ENCODE data around the gene TMEM150C.
A peak's percentile ranks its signal among the peaks of the same experiment; 100 is the strongest.
"Not testable (repeated sequence)": the region's sequence is repeated elsewhere in the genome, so short reads cannot be mapped to it uniquely, and the experiment has no call there.

TMEM150C gene

GRCh38 chr4:82585690-82586435 lies 24.1 kb upstream of the TMEM150C start:
- Mint-ChIP-seq H3K27ac (no peak overlapping the region), H3K27me3 (peaks cover 9% of the 10 kb centered on the region), H3K9me3 (no peaks in the 10 kb centered on the region), H3K4me3 (no peak overlapping the region), H3K36me3 (no peaks in the 10 kb centered on the region), H3K4me1 (no peaks in the 10 kb centered on the region)
- CTCF ChIA-PET, result no interaction called here
- DNase-seq, result no peak

DNA sequence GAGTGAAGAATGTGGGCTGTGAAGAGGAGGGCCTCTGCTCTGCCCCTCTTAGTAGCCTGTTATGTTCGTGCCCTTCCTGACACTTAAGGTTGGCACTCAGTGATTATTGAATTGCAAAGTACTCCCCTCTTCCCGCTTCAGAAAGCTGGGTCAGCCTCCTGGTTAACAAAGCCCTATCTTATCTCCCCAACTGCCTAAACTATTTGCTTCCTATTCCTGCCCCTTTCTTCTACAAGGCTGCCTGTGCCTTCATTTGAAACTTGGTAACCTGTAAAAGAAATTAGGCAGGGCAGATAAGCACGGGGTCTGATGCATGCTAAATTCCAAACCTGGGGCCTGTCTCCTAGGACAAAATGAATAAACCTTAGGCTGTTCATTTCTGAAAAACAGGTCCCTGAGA lies 23.1 kb upstream of the TMEM150C start:
- Mint-ChIP-seq H3K27me3 (peaks cover 10% of the 10 kb centered on the region), H3K4me1 (no peaks in the 10 kb centered on the region), H3K27ac (no peak overlapping the region), H3K36me3 (no peaks in the 10 kb centered on the region), H3K9me3 (no peaks in the 10 kb centered on the region), H3K4me3 (no peak overlapping the region)
- no peak for DNase-seq
- CTCF ChIA-PET, result no interaction called here

- Mint-ChIP-seq H3K9me3 (no peaks in the 10 kb centered on the region), H3K36me3 (no peaks in the 10 kb centered on the region), H3K27me3 (peaks cover 10% of the 10 kb centered on the region), H3K4me1 (no peaks in the 10 kb centered on the region), H3K4me3 (no peak overlapping the region), H3K27ac (no peak overlapping the region)
- DNase-seq, result no peak
- CTCF ChIA-PET, result no interaction called here
Measured at GRCh38 chr4:82583897-82584587, 22.3 kb upstream of the TMEM150C start.

DNA sequence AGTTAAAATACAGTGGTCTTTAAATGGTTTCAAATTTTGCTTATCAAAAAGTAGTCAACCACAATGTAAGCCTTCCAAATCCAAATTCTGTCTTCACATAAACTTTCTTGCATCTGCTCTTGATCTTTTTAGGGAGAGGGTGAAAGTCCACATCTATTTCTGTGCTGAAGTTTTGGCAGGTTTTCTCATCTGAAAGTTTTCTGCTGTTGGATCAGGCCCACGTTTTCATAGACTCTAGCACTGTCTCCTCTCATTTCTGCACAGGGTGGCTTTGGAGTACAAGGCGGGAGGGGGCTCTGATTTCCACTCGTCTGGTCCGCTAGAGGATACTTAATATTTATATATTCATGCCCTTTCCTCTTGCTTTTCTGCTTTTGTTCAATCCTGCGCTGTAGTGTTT lies 18.1 kb upstream of the TMEM150C start:
- no peak for DNase-seq
- CTCF ChIA-PET, result no interaction called here
- Mint-ChIP-seq H3K9me3 (no peaks in the 10 kb centered on the region), H3K27me3 (peaks cover 14% of the 10 kb centered on the region), H3K4me1 (no peaks in the 10 kb centered on the region), H3K4me3 (no peak overlapping the region), H3K27ac (no peak overlapping the region), H3K36me3 (no peaks in the 10 kb centered on the region)

- H3K27ac Mint-ChIP-seq, result no peak overlapping the region
- no peaks in the 10 kb centered on the region for H3K9me3 Mint-ChIP-seq
- no peaks in the 10 kb centered on the region for H3K36me3 Mint-ChIP-seq
- no peak for DNase-seq
- H3K4me1 Mint-ChIP-seq, result no peaks in the 10 kb centered on the region
- H3K4me3 Mint-ChIP-seq, result no peak overlapping the region
- CTCF ChIA-PET, result interaction anchor here (0.7 kb wide), 1 partner anchor 10 kb away, joined by 3 read pairs; no protein-coding TSS in a partner anchor
- H3K27me3 Mint-ChIP-seq, result peaks cover 14% of the 10 kb centered on the region
Measured at GRCh38 chr4:82578935-82579334, 17.1 kb upstream of the TMEM150C start.

- no peaks in the 10 kb centered on the region for H3K36me3 Mint-ChIP-seq
Measured at GRCh38 chr4:82577451-82577850, 15.7 kb upstream of the TMEM150C start.

GRCh38 chr4:82569727-82570126 lies 7.9 kb upstream of the TMEM150C start:
- no peaks in the 10 kb centered on the region for H3K4me1 Mint-ChIP-seq
- CTCF ChIA-PET, result no interaction called here
- H3K36me3 Mint-ChIP-seq, result no peaks in the 10 kb centered on the region
- no peaks in the 10 kb centered on the region for H3K9me3 Mint-ChIP-seq
- no peak for DNase-seq
- H3K27me3 Mint-ChIP-seq, result peaks cover 26% of the 10 kb centered on the region
- H3K4me3 Mint-ChIP-seq, result no peak overlapping the region
- H3K27ac Mint-ChIP-seq, result no peak overlapping the region

More at GRCh38 chr4:82577451-82577850, 15.7 kb upstream of the TMEM150C start:
- Mint-ChIP-seq H3K27ac (no peak overlapping the region), H3K4me1 (no peaks in the 10 kb centered on the region), H3K27me3 (peaks cover 11% of the 10 kb centered on the region), H3K4me3 (no peak overlapping the region), H3K9me3 (no peaks in the 10 kb centered on the region)
- no peak for DNase-seq
- CTCF ChIA-PET, result no interaction called here

DNA sequence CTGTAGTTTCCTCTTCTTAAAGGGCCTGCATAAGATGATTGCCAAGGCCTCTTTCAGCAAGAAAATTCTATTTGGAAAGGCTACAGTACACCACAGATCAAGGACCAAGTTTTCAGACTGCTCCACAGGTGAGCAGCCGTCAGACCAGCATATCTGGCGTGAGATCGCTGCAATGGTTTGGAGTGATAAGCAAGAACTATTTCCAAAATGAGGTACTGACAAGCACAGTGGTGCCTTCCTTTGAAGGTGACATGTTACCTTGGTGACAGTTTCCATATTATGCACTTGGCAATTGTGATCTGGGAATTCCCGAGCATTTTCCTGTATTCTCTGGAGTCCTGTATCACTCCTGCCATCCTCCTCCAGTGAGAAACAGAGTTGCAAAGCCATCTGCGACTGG lies 7.3 kb upstream of the TMEM150C start:
- H3K4me3 Mint-ChIP-seq, result no peak overlapping the region
- no peak overlapping the region for H3K27ac Mint-ChIP-seq
- no peak for DNase-seq
- H3K4me1 Mint-ChIP-seq, result no peaks in the 10 kb centered on the region
- no peaks in the 10 kb centered on the region for H3K9me3 Mint-ChIP-seq
- no peaks in the 10 kb centered on the region for H3K36me3 Mint-ChIP-seq
- peaks cover 29% of the 10 kb centered on the region for H3K27me3 Mint-ChIP-seq
- CTCF ChIA-PET, result no interaction called here

DNA sequence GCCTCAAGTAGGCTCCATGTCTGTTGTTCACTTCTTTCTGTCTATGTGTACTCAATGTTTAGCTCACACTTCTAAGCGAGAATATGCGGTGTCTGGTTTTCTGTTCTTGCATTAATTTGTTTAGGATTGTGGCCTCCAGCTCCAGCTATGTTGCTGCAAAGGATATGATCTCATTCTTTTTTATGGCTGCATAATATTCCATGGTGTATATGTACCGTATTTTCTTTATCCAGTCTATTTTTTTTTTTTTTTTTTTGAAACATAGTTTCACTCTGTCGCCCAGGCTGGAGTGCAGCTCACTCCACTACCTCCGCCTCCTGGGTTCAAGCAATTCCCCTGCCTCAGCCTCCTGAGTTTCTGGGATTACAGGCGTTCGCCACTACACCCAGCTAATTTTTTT lies 5.7 kb upstream of the TMEM150C start:
- H3K4me3 Mint-ChIP-seq, result no peak overlapping the region
- DNase-seq, result no peak
- H3K36me3 Mint-ChIP-seq, result no peaks in the 10 kb centered on the region
- H3K27me3 Mint-ChIP-seq, result peaks cover 45% of the 10 kb centered on the region
- peaks cover 2% of the 10 kb centered on the region for H3K4me1 Mint-ChIP-seq
- CTCF ChIA-PET, result no interaction called here
- H3K9me3 Mint-ChIP-seq, result no peaks in the 10 kb centered on the region
- no peak overlapping the region for H3K27ac Mint-ChIP-seq

GRCh38 chr4:82562564-82562854 lies 721 bp upstream of the TMEM150C start:
- H3K36me3 Mint-ChIP-seq, result peaks cover 4% of the 10 kb centered on the region
- no peak for DNase-seq
- H3K27ac Mint-ChIP-seq, result no peak overlapping the region
- H3K9me3 Mint-ChIP-seq, result no peaks in the 10 kb centered on the region
- peaks cover 11% of the 10 kb centered on the region for H3K4me1 Mint-ChIP-seq
- peaks cover 74% of the 10 kb centered on the region for H3K27me3 Mint-ChIP-seq
- CTCF ChIA-PET, result interaction anchor here (0.6 kb wide), 1 partner anchor 53 kb away, joined by 3 read pairs; no protein-coding TSS in a partner anchor
- H3K4me3 Mint-ChIP-seq, result peak overlapping the region; percentile 54

DNA sequence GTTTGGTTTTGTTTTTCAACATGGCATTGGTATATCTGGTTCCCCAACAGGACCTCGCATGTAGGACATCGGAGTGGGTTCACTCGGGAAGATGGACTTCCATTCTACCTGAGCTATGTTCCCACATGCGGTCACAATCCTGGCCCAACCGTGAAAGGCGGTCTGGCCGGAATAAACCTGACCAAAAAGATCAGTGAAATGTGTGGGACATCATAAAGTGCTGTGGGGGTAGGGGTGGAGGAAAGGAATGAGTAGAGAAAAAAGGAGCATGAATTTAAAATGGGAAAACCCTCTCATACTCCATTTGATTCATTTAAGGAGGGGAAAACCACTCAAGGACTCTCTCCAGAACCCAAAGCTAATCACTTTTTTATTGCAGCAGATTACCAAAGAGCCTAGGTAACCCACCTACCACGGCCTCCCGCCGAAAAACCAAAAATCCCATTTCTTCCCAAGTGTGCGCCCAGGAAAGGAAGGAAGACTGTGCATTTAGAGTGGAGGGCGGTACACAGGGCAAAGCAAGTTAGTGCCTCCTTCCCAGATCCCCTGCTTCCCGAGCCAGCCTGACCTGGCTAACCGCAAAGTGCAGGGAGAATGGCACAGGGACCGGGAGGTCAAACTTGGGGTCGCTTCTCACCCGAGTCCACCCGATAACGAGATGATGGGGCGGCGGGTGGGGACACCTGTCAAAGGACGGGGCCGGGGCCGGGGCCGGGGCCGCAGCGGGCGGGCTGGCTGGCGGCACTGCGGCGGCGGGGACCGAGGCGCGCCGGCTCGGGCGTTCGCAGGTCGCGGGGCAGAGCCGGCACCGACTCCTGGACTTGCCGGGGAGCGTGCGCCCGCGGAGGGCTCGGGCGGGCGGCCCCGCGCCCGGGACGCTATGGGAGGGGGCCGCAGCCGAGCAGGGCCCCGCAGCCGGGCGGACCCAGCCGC lies 669 bp downstream of the TMEM150C start:
- peaks cover 4% of the 10 kb centered on the region for H3K36me3 Mint-ChIP-seq
- peaks cover 82% of the 10 kb centered on the region for H3K27me3 Mint-ChIP-seq
- CTCF ChIA-PET, result no interaction called here
- no peaks in the 10 kb centered on the region for H3K9me3 Mint-ChIP-seq
- no peak overlapping the region for H3K27ac Mint-ChIP-seq
- H3K4me1 Mint-ChIP-seq, result peaks cover 11% of the 10 kb centered on the region
- H3K4me3 Mint-ChIP-seq, result peak overlapping the region; percentile 57
- DNase-seq, result no peak

- peaks cover 4% of the 10 kb centered on the region for H3K36me3 Mint-ChIP-seq
- peaks cover 11% of the 10 kb centered on the region for H3K4me1 Mint-ChIP-seq
- H3K27me3 Mint-ChIP-seq, result peaks cover 84% of the 10 kb centered on the region
- CTCF ChIA-PET, result no interaction called here
- H3K4me3 Mint-ChIP-seq, result no peak overlapping the region
- no peak overlapping the region for H3K27ac Mint-ChIP-seq
- no peaks in the 10 kb centered on the region for H3K9me3 Mint-ChIP-seq
- no peak for DNase-seq
Measured at GRCh38 chr4:82559735-82560120, 2.1 kb downstream of the TMEM150C start.

GRCh38 chr4:82559090-82559734 lies 2.6 kb downstream of the TMEM150C start:
- CTCF ChIA-PET, H3K36me3 Mint-ChIP-seq, H3K27ac Mint-ChIP-seq, DNase-seq, H3K9me3 Mint-ChIP-seq, H3K4me3 Mint-ChIP-seq: not testable (repeated sequence)
- peaks cover 78% of the 10 kb centered on the region for H3K27me3 Mint-ChIP-seq
- peaks cover 11% of the 10 kb centered on the region for H3K4me1 Mint-ChIP-seq

- Mint-ChIP-seq H3K27ac (no peak overlapping the region), H3K9me3 (no peaks in the 10 kb centered on the region), H3K4me1 (no peaks in the 10 kb centered on the region), H3K4me3 (no peak overlapping the region), H3K36me3 (no peaks in the 10 kb centered on the region), H3K27me3 (peaks cover 52% of the 10 kb centered on the region)
- no peak for DNase-seq
- CTCF ChIA-PET, result no interaction called here
Measured at GRCh38 chr4:82555276-82555675, 6.5 kb downstream of the TMEM150C start.
